ENCODE measurements around the gene ELF2. TPM values are rescaled to one million over a fixed set of nuclear protein-coding genes. Genes with fewer than 3 reads are reported as not detected.

ELF2 gene
- total and polyA plus RNA-seq, 2 of the 8 experiments (the other 6 are each of a cell fraction or from before 2014, with no cell fraction given) = 21.1 to 44.3 TPM

- TF ChIP-seq CHD1 (IDR thresholded peaks at IDR 0.05; ENCODE audit: low read depth, low read length) (no peak), KDM1A (IDR thresholded peaks at IDR 0.05; ENCODE audit: borderline replicate concordance, low read length) (no peak), JUND (IDR thresholded peaks at IDR 0.05; ENCODE audit: low read length) (no peak)
Observed at GRCh38 chr4:139083956-139084803, 92.8 kb downstream of the ELF2 start (continued).
